OCI-LY3 (cell line): ENCODE results near the gene ZNF80.

Experiments
- CTCF ChIP-seq: fragments of 200-600, 300-600 bp; sonication (generic); IDR thresholded peaks from 2 replicates; pipeline ENCODE4 v1.5.1; 2014; ENCODE audit warnings: antibody characterized with exemption, low read length, low read depth
- EZH2phosphoT487 ChIP-seq: fragments of 200-600 bp; shearing (Covaris generic); IDR thresholded peaks from 2 replicates; pipeline ENCODE4 v1.6.1; 2018; ENCODE audit warnings: antibody characterized with exemption, mixed run types, low read depth

GRCh38 chr3:114186501-114186900, 50.9 kb downstream of the ZNF80 start:
- TF ChIP-seq CTCF (no peak), EZH2phosphoT487 (no peak)
